Right ventricle myocardium superior (tissue), 1 donor: ENCODE measurements around the gene CRB3. TPM values are rescaled to one million over a fixed set of nuclear protein-coding genes. Genes with fewer than 3 reads are reported as not detected.

ENCODE experiments used
- ATAC-seq: fragments of 200-7000 bp; cut with Tn5 transposase; one replicate; pipeline ENCODE4 v1.9.1; 2020; ENCODE audit warnings: mild to moderate bottlenecking; ENCODE audit not compliant: poor library complexity
- DNase-seq: peaks from one replicate; pipeline ENCODE4 v3.0.0-alpha.2; 2020
- intact Hi-C: fragments of 100-400 bp; cut with DNase I; formaldehyde crosslinking; loops from one replicate; pipeline ENCODE4 v1.11.2; 2022
- total RNA-seq: library from RNA; stranded (reverse); fragmentation: NEBNext Ultra II Directional; extraction: Animal tissue kit (Norgen Biotek cat#: 25700); gene quantifications from one replicate; pipeline ENCODE4 v1.2.1, GENCODE V29; 2021
- donor health status: DM: no; HTN: yes; CAD: no; lungs with severe emphysema.

CRB3 gene
- total RNA-seq, 1 donor from 2014 or later = not detected

- peak; percentile 70 for DNase-seq
- ATAC-seq = peak; percentile 49
These were observed 17.7 kb downstream of the CRB3 start, which contains the start of gene DENND1C for GRCh38 chr19:6481541-6482342. Gene DENND1C, minus strand, starts transcription at chr19:6481787. Its CDS starts 92 bp downstream, at chr19:6481695.

GRCh38 chr19:6482343-6482686 lies 18.2 kb downstream of the CRB3 start:
- DNase-seq (no peak), ATAC-seq (no peak)
- intact Hi-C loops = no loop called here

More at GRCh38 chr19:6481541-6482342, 17.7 kb downstream of the CRB3 start, which contains the start of gene DENND1C:
- intact Hi-C loops = no loop called here

- intact Hi-C loops = no loop called here
- DNase-seq = no peak
- no peak for ATAC-seq
These were observed 19.2 kb downstream of the CRB3 start for GRCh38 chr19:6483235-6483634.

- intact Hi-C loops = no loop called here
- ATAC-seq (no peak), DNase-seq (no peak)
These were observed 20.2 kb downstream of the CRB3 start for GRCh38 chr19:6484230-6484629.

- ATAC-seq = no peak
- intact Hi-C loops = no loop called here
- no peak for DNase-seq
These were observed 20.8 kb downstream of the CRB3 start for GRCh38 chr19:6484831-6485230.

- ATAC-seq = no peak
- intact Hi-C loops = no loop called here
- no peak for DNase-seq
These were observed 25.4 kb downstream of the CRB3 start for GRCh38 chr19:6489278-6490061.

GRCh38 chr19:6490134-6490533 lies 26.1 kb downstream of the CRB3 start:
- intact Hi-C loops = no loop called here
- no peak for DNase-seq
- ATAC-seq = no peak

GRCh38 chr19:6491802-6492592 lies 27.9 kb downstream of the CRB3 start:
- intact Hi-C loops = no loop called here
- DNase-seq (no peak), ATAC-seq (no peak)

- DNase-seq = no peak
- intact Hi-C loops = no loop called here
- ATAC-seq = no peak
These were observed 30.5 kb downstream of the CRB3 start for GRCh38 chr19:6494438-6495036.

- intact Hi-C loops = no loop called here
- DNase-seq (no peak), ATAC-seq (no peak)
These were observed 31.9 kb downstream of the CRB3 start for GRCh38 chr19:6495947-6496346.

GRCh38 chr19:6498294-6499036 lies 34.4 kb downstream of the CRB3 start:
- intact Hi-C loops = no loop called here
- ATAC-seq (no peak), DNase-seq (no peak)

- DNase-seq = no peak
- ATAC-seq = no peak
- intact Hi-C loops = no loop called here
These were observed 35.1 kb downstream of the CRB3 start for GRCh38 chr19:6499052-6499790.

GRCh38 chr19:6500837-6501739 lies 37.0 kb downstream of the CRB3 start:
- ATAC-seq (no peak), DNase-seq (no peak)
- intact Hi-C loops = no loop called here

GRCh38 chr19:6501740-6502648 lies 37.9 kb downstream of the CRB3 start, which contains the start of gene TUBB4A:
Gene TUBB4A, minus strand, starts transcription at chr19:6502309. Its CDS starts 97 bp downstream, at chr19:6502212.
- peak; percentile 80 for ATAC-seq
- peak; percentile 47 for DNase-seq
- intact Hi-C loops = no loop called here

GRCh38 chr19:6503407-6504201 lies 39.5 kb downstream of the CRB3 start:
- ATAC-seq = peak; percentile 34
- DNase-seq = peak; percentile 52
- intact Hi-C loops = no loop called here
